Esophagus muscularis mucosa (tissue), 4 donors: ENCODE results near the gene ASB2. TPM values are rescaled to one million over a fixed set of nuclear protein-coding genes. Genes with fewer than 3 reads are reported as not detected.

ENCODE experiments used
- DNase-seq: peaks from one replicate; pipeline ENCODE4 v3.0.0-alpha.2; 2017; ENCODE audit errors: extremely low spot score
- H3K27ac ChIP-seq, 4 donors: fragments of 200-600 bp; sonication (generic); replicated peaks in 1 of 4; 1 replicate in 3 of 4; 2 replicates in 1 of 4; pipeline ENCODE4 v1.5.1; 2016 to 2019; ENCODE audit warnings: mild to moderate bottlenecking in 1 of 4
- H3K27me3 ChIP-seq, 4 donors: fragments of 200-600 bp; sonication (generic); one replicate each; pipeline versions ENCODE4 v1.5.1 to v1.6.0; 2016 to 2019
- H3K36me3 ChIP-seq, 4 donors: fragments of 200-600 bp; sonication (generic); one replicate each; pipeline ENCODE4 v1.5.1; 2016 to 2019
- H3K4me1 ChIP-seq, 4 donors: fragments of 200-600 bp; sonication (generic); one replicate each; pipeline ENCODE4 v1.5.1; 2016 to 2019
- H3K4me3 ChIP-seq, 4 donors: fragments of 200-600 bp; sonication (generic); 1 replicate in 2 of 4; 2 replicates in 2 of 4; pipeline ENCODE4 v1.5.1; 2016 to 2019; ENCODE audit warnings: mild to moderate bottlenecking in 4 of 4, moderate library complexity in 1 of 4
- H3K9me3 ChIP-seq, 4 donors: fragments of 200-600 bp; sonication (generic); 1 replicate in 3 of 4; 2 replicates in 1 of 4; pipeline ENCODE4 v1.5.1; 2016 to 2019
- CTCF ChIP-seq, 3 experiments: fragments of 200-600 bp in 2 of 3; fragments of 450-650 bp in 1 of 3; sonication (generic) in 2 of 3; IDR thresholded peaks; one replicate each; pipeline ENCODE4 v1.5.1; 2017 to 2019; ENCODE audit warnings: antibody characterized with exemption in 3 of 3, mild to moderate bottlenecking in 2 of 3, moderate library complexity in 1 of 3
- EP300 ChIP-seq: sonication (generic); formaldehyde crosslinking; IDR thresholded peaks from one replicate; pipeline ENCODE4 v1.6.1; 2017; ENCODE audit warnings: antibody characterized with exemption
- POLR2A ChIP-seq: fragments of 450-650 bp; IDR thresholded peaks from one replicate; pipeline ENCODE4 v1.6.1; 2017; ENCODE audit warnings: antibody characterized with exemption, moderate library complexity, mild to moderate bottlenecking, low read depth
- POLR2AphosphoS5 ChIP-seq, 2 donors: sonication (generic); formaldehyde crosslinking; IDR thresholded peaks; one replicate each; pipeline ENCODE4 v1.6.1; 2017; ENCODE audit warnings: antibody characterized with exemption in 2 of 2
- WGBS: methylation state at CpG from one replicate; pipeline ENCODE4 v1.1.5; 2018; 5-methylcytosine and 5-hydroxymethylcytosine counted together
- intact Hi-C: fragments of 100-400 bp; cut with DNase I; formaldehyde crosslinking; loops from one replicate; pipeline ENCODE4 v1.15.1; 2023
- total RNA-seq, 4 donors: library from RNA; depleted of rRNA; stranded (reverse); fragments of >200 nt; gene quantifications; one replicate each; pipeline versions ENCODE4 v1.1.0 to v1.2.1, GENCODE V29; 2016

The ASB2 gene
- total RNA-seq, 4 donors from 2014 or later, result 53.5 to 164 (median 105) TPM

- H3K27me3 ChIP-seq, result peaks cover 0 to 10% (median 0%) of the 10 kb centered on the region in 4 donors
- TF ChIP-seq CTCF (IDR thresholded peaks at IDR 0.05) (no peak), POLR2AphosphoS5 (IDR thresholded peaks at IDR 0.05) (no peak), POLR2A (no peak), EP300 (no peak)
- H3K9me3 ChIP-seq, result no peaks in the 10 kb centered on the region
- no peak for DNase-seq
- intact Hi-C loops, result no loop called here
- peaks cover 12 to 51% (median 42%) of the 10 kb centered on the region in 4 donors for H3K36me3 ChIP-seq
- H3K4me3 ChIP-seq, result no peak overlapping the region
- peaks cover 37 to 81% (median 76%) of the 10 kb centered on the region in 4 donors for H3K4me1 ChIP-seq
- peak overlapping the region; percentile 80 to 94 (median 88) for H3K27ac ChIP-seq
- 82% methylated on average over 10 of the region's 10 CpGs for WGBS
Observed at GRCh38 chr14:93943052-93943451, 33.3 kb downstream of the ASB2 start.

GRCh38 chr14:93941293-93941910, 35.0 kb downstream of the ASB2 start:
- no peak overlapping the region for H3K4me3 ChIP-seq
- H3K9me3 ChIP-seq, result no peaks in the 10 kb centered on the region
- WGBS, result 47% methylated on average over 16 of the region's 16 CpGs
- peaks cover 6 to 55% (median 42%) of the 10 kb centered on the region in 4 donors for H3K36me3 ChIP-seq
- H3K27ac ChIP-seq, result peak overlapping the region; percentile 80 to 94 (median 88)
- TF ChIP-seq EP300 (no peak), POLR2A (no peak), POLR2AphosphoS5 (IDR thresholded peaks at IDR 0.05) (peak in 1 of 2 donors; percentile 34)
- peaks cover 0 to 10% (median 0%) of the 10 kb centered on the region in 4 donors for H3K27me3 ChIP-seq
- DNase-seq, result no peak
- H3K4me1 ChIP-seq, result peaks cover 29 to 84% (median 78%) of the 10 kb centered on the region in 4 donors
- intact Hi-C loops, result no loop called here

- H3K4me1 ChIP-seq, result peaks cover 19 to 84% (median 79%) of the 10 kb centered on the region in 4 donors
- H3K27me3 ChIP-seq, result peaks cover 0 to 10% (median 0%) of the 10 kb centered on the region in 4 donors
- H3K9me3 ChIP-seq, result no peaks in the 10 kb centered on the region
- intact Hi-C loops, result no loop called here
- TF ChIP-seq EP300 (no peak), POLR2A (no peak), CTCF (IDR thresholded peaks at IDR 0.05) (no peak), POLR2AphosphoS5 (IDR thresholded peaks at IDR 0.05) (no peak)
- peak overlapping the region; percentile 80 to 94 (median 88) for H3K27ac ChIP-seq
- H3K36me3 ChIP-seq, result peaks cover 6 to 56% (median 41%) of the 10 kb centered on the region in 4 donors
- WGBS, result 73% methylated on average over 5 of the region's 6 CpGs
- DNase-seq, result no peak
- no peak overlapping the region for H3K4me3 ChIP-seq
Observed at GRCh38 chr14:93940437-93940836, 35.9 kb downstream of the ASB2 start.

GRCh38 chr14:93939304-93940229, 36.8 kb downstream of the ASB2 start:
- Histone ChIP-seq H3K9me3 (no peaks in the 10 kb centered on the region), H3K4me3 (peak overlapping the region; percentile 30 to 55 (median 38)), H3K4me1 (peaks cover 10 to 84% (median 79%) of the 10 kb centered on the region in 4 donors), H3K36me3 (peaks cover 11 to 63% (median 41%) of the 10 kb centered on the region in 4 donors), H3K27ac (peak overlapping the region; percentile 80 to 94 (median 88)), H3K27me3 (peaks cover 0 to 10% (median 0%) of the 10 kb centered on the region in 4 donors)
- 29% methylated on average over 13 of the region's 84 CpGs for WGBS
- TF ChIP-seq POLR2AphosphoS5 (IDR thresholded peaks at IDR 0.05), result peak in 1 of 2 donors; percentile 5
- TF ChIP-seq POLR2A, result no peak
- TF ChIP-seq CTCF (IDR thresholded peaks at IDR 0.05), result peak; percentile 79 to 95 (median 88)
- intact Hi-C loops, result loop anchor here (2.0 to 10.0 kb wide), 2 partner anchors 63 to 195 kb away; no protein-coding TSS in a partner anchor
- DNase-seq, result peak; percentile 93
